ENCODE data around the gene USP38. TPM values are rescaled to one million over a fixed set of nuclear protein-coding genes. Genes with fewer than 3 reads are reported as not detected.
"Not testable (repeated sequence)": the region's sequence is repeated elsewhere in the genome, so short reads cannot be mapped to it uniquely, and the experiment has no call there.

Gene USP38
- total and polyA plus RNA-seq, 2 donors, result 9.5 to 28.7 TPM

GRCh38 chr4:143254491-143255226 is 69.9 kb downstream of the USP38 start:
- Histone ChIP-seq H3K36me3 (ENCODE audit: insufficient read depth) (no peaks in the 10 kb centered on the region), H3K27ac (ENCODE audit: low read depth) (no peak overlapping the region), H3K4me3 (ENCODE audit: low read depth, low read length) (no peak overlapping the region), H3K4me1 (ENCODE audit: insufficient read depth) (peaks cover 2% of the 10 kb centered on the region)
- DNase-seq (ENCODE audit: extremely low spot score), result no peak
- WGBS, result 87% methylated on average over 5 of the region's 5 CpGs

GRCh38 chr4:143256456-143256855 is 71.7 kb downstream of the USP38 start:
- DNase-seq (ENCODE audit: extremely low spot score), result no peak
- 85% methylated on average over 2 of the region's 2 CpGs for WGBS
- no peaks in the 10 kb centered on the region for H3K4me1 ChIP-seq (ENCODE audit: insufficient read depth)
- H3K27ac ChIP-seq (ENCODE audit: low read depth), result no peak overlapping the region
- H3K36me3 ChIP-seq (ENCODE audit: insufficient read depth), result no peaks in the 10 kb centered on the region
- no peak overlapping the region for H3K4me3 ChIP-seq (ENCODE audit: low read depth, low read length)

GRCh38 chr4:143257356-143257755 is 72.6 kb downstream of the USP38 start:
- Histone ChIP-seq H3K27ac (ENCODE audit: low read depth) (no peak overlapping the region), H3K36me3 (ENCODE audit: insufficient read depth) (no peaks in the 10 kb centered on the region), H3K4me1 (ENCODE audit: insufficient read depth) (no peaks in the 10 kb centered on the region), H3K4me3 (ENCODE audit: low read depth, low read length) (no peak overlapping the region)
- no peak for DNase-seq (ENCODE audit: extremely low spot score)

GRCh38 chr4:143260750-143261149 is 76.0 kb downstream of the USP38 start:
- no peak for DNase-seq (ENCODE audit: extremely low spot score)
- no peak overlapping the region for H3K27ac ChIP-seq (ENCODE audit: low read depth)
- H3K4me1 ChIP-seq (ENCODE audit: insufficient read depth), result no peaks in the 10 kb centered on the region
- no peaks in the 10 kb centered on the region for H3K36me3 ChIP-seq (ENCODE audit: insufficient read depth)
- 63% methylated on average over 3 of the region's 3 CpGs for WGBS
- H3K4me3 ChIP-seq (ENCODE audit: low read depth, low read length), result no peak overlapping the region

GRCh38 chr4:143262838-143263237 is 78.1 kb downstream of the USP38 start:
- 0% methylated on average over 1 of the region's 1 CpG for WGBS
- DNase-seq (ENCODE audit: extremely low spot score), result no peak
- H3K4me1 ChIP-seq (ENCODE audit: insufficient read depth), result no peaks in the 10 kb centered on the region
- no peak overlapping the region for H3K27ac ChIP-seq (ENCODE audit: low read depth)
- no peaks in the 10 kb centered on the region for H3K36me3 ChIP-seq (ENCODE audit: insufficient read depth)
- no peak overlapping the region for H3K4me3 ChIP-seq (ENCODE audit: low read depth, low read length)

GRCh38 chr4:143267690-143268089 is 83.0 kb downstream of the USP38 start:
- 98% methylated on average over 2 of the region's 2 CpGs for WGBS
- H3K4me3 ChIP-seq (ENCODE audit: low read depth, low read length); H3K4me1 ChIP-seq (ENCODE audit: insufficient read depth); H3K36me3 ChIP-seq (ENCODE audit: insufficient read depth); H3K27ac ChIP-seq (ENCODE audit: low read depth); DNase-seq (ENCODE audit: extremely low spot score): not testable (repeated sequence)

GRCh38 chr4:143270256-143270838 is 85.6 kb downstream of the USP38 start:
- Histone ChIP-seq H3K27ac (ENCODE audit: low read depth) (no peak overlapping the region), H3K4me3 (ENCODE audit: low read depth, low read length) (no peak overlapping the region), H3K36me3 (ENCODE audit: insufficient read depth) (no peaks in the 10 kb centered on the region), H3K4me1 (ENCODE audit: insufficient read depth) (no peaks in the 10 kb centered on the region)
- WGBS, result 34% methylated on average over 2 of the region's 2 CpGs
- DNase-seq (ENCODE audit: extremely low spot score), result no peak

Other genes with a start within 250 kb of the USP38 start
- gene GAB1, start 152.0 kb downstream of the USP38 start, total RNA-seq, result 86.4 TPM
- 11.4 TPM for gene GAB1, start 152.0 kb downstream of the USP38 start, polyA plus RNA-seq

All from urinary bladder (tissue), 4 donors.